Loucy (cell line): ENCODE data around the gene FOXO3.

Experiments used
- H2AFZ ChIP-seq: fragments of 200-600 bp; sonication (generic); 2 replicates; pipeline ENCODE4 v1.6.0; 2016; ENCODE audit warnings: antibody characterized with exemption, mild to moderate bottlenecking, low read length, moderate library complexity
- H3F3A ChIP-seq: fragments of 200-600 bp; 2 replicates; pipeline ENCODE4 v1.6.0; 2016; ENCODE audit warnings: antibody characterized with exemption, low read depth, mild to moderate bottlenecking
- H3K27me3 ChIP-seq: fragments of 200-600 bp; sonication (generic); 2 replicates; pipeline ENCODE4 v1.6.1; 2014; ENCODE audit warnings: low read length, mild to moderate bottlenecking; ENCODE audit not compliant: insufficient read depth, poor library complexity, severe bottlenecking
- H3K36me3 ChIP-seq: fragments of 200-600 bp; sonication (generic); 2 replicates; pipeline ENCODE4 v1.6.1; 2016; ENCODE audit warnings: low read length; ENCODE audit not compliant: insufficient read depth
- H3K4me1 ChIP-seq: fragments of 200-600 bp; sonication (generic); 2 replicates; pipeline ENCODE4 v1.5.1; 2014; ENCODE audit warnings: low read length, mild to moderate bottlenecking; ENCODE audit not compliant: insufficient read depth, poor library complexity, severe bottlenecking
- H3K4me2 ChIP-seq: fragments of 200-600 bp; sonication (generic); 2 replicates; pipeline ENCODE4 v1.6.0; 2014; ENCODE audit warnings: antibody characterized with exemption, low read length, low read depth, mild to moderate bottlenecking; ENCODE audit not compliant: poor library complexity, severe bottlenecking
- H3K4me3 ChIP-seq: fragments of 200-600 bp; sonication (generic); 2 replicates; pipeline ENCODE4 v1.5.1; 2014; ENCODE audit warnings: low read length, mild to moderate bottlenecking, mixed read lengths; ENCODE audit not compliant: poor library complexity, severe bottlenecking
- H3K79me2 ChIP-seq: fragments of 200-600 bp; sonication (generic); 2 replicates; pipeline ENCODE4 v1.6.1; 2014; ENCODE audit warnings: low read length; ENCODE audit not compliant: insufficient read depth
- H3K9ac ChIP-seq: fragments of 200-600 bp; sonication (generic); 2 replicates; pipeline ENCODE4 v1.6.0; 2014; ENCODE audit warnings: mild to moderate bottlenecking, low read depth, low read length, moderate library complexity; ENCODE audit not compliant: poor library complexity, severe bottlenecking
- H3K9me2 ChIP-seq: fragments of 200-600 bp; sonication (generic); replicated peaks from 2 replicates; pipeline ENCODE4 v1.6.1; 2016; ENCODE audit warnings: low read depth, low read length, mixed read lengths
- H3K9me3 ChIP-seq: fragments of 200-600 bp; sonication (generic); 2 replicates; pipeline ENCODE4 v1.6.1; 2014; ENCODE audit warnings: mild to moderate bottlenecking, antibody characterized with exemption, low read length, low read depth; ENCODE audit not compliant: insufficient read depth
- H4K20me1 ChIP-seq: fragments of 200-600 bp; sonication (generic); 2 replicates; pipeline ENCODE4 v1.6.0; 2014; ENCODE audit warnings: antibody characterized with exemption, low read length, mild to moderate bottlenecking; ENCODE audit not compliant: insufficient read depth, poor library complexity, severe bottlenecking
- CTCF ChIP-seq: fragments of 200-600 bp; sonication (generic); conservative IDR thresholded peaks from 2 replicates; pipeline ENCODE4 v1.5.1; 2014; ENCODE audit warnings: mild to moderate bottlenecking, antibody characterized with exemption, low read length
- EZH2phosphoT487 ChIP-seq: fragments of 200-600 bp; IDR thresholded peaks from 2 replicates; pipeline ENCODE4 v1.6.1; 2018; ENCODE audit warnings: antibody characterized with exemption, mild to moderate bottlenecking, moderate library complexity, borderline replicate concordance

Gene FOXO3

DNA sequence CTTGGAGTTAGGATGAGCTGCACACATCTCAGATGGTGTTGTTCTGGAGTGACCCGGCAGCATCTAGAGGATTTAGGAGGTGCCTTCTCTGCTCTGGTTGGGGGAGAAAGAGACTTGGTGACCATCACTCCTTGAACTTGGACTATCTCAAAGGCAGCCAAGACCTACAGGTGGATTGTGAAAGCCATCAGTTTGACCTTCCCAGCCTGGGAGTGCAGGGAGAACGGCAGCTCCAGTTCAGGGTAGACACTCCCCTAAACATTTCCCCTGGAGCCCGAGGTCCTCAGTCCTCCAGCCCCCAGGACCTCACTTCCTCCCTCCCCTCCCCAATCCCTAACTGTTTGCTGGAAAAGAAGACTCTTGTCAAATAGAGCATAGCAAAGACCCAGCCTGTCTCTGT lies 158.8 kb downstream of the FOXO3 start:
- no peaks in the 10 kb centered on the region for H3K27me3 ChIP-seq
- TF ChIP-seq CTCF: no peak
- peaks cover 16% of the 10 kb centered on the region for H3K4me1 ChIP-seq
- peaks cover 6% of the 10 kb centered on the region for H3F3A ChIP-seq
- no peaks in the 10 kb centered on the region for H3K79me2 ChIP-seq
- no peaks in the 10 kb centered on the region for H4K20me1 ChIP-seq
- no peaks in the 10 kb centered on the region for H3K9me2 ChIP-seq
- H3K9me3 ChIP-seq: peaks cover 3% of the 10 kb centered on the region; the same call in 1 of the 2 replicates
- no peaks in the 10 kb centered on the region for H3K36me3 ChIP-seq
- no peak overlapping the region for H3K4me3 ChIP-seq
- H2AFZ ChIP-seq: no peak overlapping the region
- H3K9ac ChIP-seq: no peak overlapping the region
- no peak overlapping the region for H3K4me2 ChIP-seq

- H3K27me3 ChIP-seq: no peaks in the 10 kb centered on the region
- no peak overlapping the region for H3K9ac ChIP-seq
- TF ChIP-seq EZH2phosphoT487: no peak
- no peak for TF ChIP-seq CTCF
- H3K4me2 ChIP-seq: no peak overlapping the region
- H3F3A ChIP-seq: no peaks in the 10 kb centered on the region
- no peaks in the 10 kb centered on the region for H3K9me2 ChIP-seq
- no peaks in the 10 kb centered on the region for H4K20me1 ChIP-seq
- no peak overlapping the region for H3K4me3 ChIP-seq
- H3K36me3 ChIP-seq: no peaks in the 10 kb centered on the region
- H3K9me3 ChIP-seq: peaks cover 6% of the 10 kb centered on the region; the same call in 1 of the 2 replicates
- peaks cover 12% of the 10 kb centered on the region for H3K4me1 ChIP-seq
- no peak overlapping the region for H2AFZ ChIP-seq
- H3K79me2 ChIP-seq: no peaks in the 10 kb centered on the region
Observed at GRCh38 chr6:108720827-108721226, 160.1 kb downstream of the FOXO3 start.

GRCh38 chr6:108721286-108721685 lies 160.6 kb downstream of the FOXO3 start:
- H3F3A ChIP-seq: no peaks in the 10 kb centered on the region

More at GRCh38 chr6:108721286-108721685, 160.6 kb downstream of the FOXO3 start:
- TF ChIP-seq CTCF (no peak), EZH2phosphoT487 (no peak)
- Histone ChIP-seq H3K9ac (no peak overlapping the region), H3K4me2 (no peak overlapping the region), H3K36me3 (no peaks in the 10 kb centered on the region), H3K4me1 (peaks cover 12% of the 10 kb centered on the region), H3K9me3 (peaks cover 6% of the 10 kb centered on the region; the same call in 1 of the 2 replicates), H4K20me1 (no peaks in the 10 kb centered on the region), H2AFZ (no peak overlapping the region), H3K79me2 (no peaks in the 10 kb centered on the region), H3K9me2 (no peaks in the 10 kb centered on the region), H3K27me3 (no peaks in the 10 kb centered on the region), H3K4me3 (no peak overlapping the region)
